ENCODE results near the gene RABL2A.
"Not testable (repeated sequence)": the region's sequence is repeated elsewhere in the genome, so short reads cannot be mapped to it uniquely, and the experiment has no call there.

The RABL2A gene

DNA sequence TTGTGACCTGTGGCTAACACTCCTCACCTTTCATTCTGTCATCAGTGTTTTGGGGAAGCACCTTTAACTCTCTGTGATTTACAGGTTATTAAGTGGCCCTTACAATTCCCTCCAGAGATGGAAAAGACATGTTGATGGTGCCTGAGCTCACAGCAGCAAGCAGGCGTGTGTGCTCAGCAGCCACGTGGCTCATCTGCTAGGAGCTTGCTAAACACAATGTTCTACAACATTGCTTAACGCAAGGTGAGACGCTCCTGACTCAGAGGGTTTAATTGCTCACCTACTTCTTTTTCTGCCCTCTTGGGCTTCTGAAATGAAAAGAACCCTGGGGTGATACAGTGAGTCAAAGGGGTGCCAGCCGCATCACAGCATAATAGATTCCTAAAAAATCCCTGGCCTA, 6.1 kb upstream of the RABL2A start:
- DNase-seq: not testable (repeated sequence)

DNA sequence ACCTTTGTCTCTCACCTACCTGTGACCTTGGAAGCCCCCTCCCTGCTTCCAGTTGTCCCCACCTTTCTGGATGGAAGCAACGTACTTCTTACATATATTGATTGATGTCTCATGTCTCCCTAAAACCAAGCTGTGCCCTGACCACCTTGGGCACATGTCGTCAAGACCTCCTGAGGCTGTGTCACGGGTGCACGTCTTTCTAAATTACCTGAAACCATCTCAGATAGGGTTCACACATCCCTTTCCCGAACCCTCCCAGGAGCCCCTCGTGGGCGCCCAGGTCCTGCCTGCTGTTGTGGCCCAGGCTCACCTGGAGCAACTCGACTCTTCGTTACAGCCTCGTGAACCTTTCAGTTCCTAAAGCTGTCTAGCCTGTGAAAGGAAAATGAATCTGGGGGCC, 1.2 kb upstream of the RABL2A start:
- DNase-seq: not testable (repeated sequence)

DNA sequence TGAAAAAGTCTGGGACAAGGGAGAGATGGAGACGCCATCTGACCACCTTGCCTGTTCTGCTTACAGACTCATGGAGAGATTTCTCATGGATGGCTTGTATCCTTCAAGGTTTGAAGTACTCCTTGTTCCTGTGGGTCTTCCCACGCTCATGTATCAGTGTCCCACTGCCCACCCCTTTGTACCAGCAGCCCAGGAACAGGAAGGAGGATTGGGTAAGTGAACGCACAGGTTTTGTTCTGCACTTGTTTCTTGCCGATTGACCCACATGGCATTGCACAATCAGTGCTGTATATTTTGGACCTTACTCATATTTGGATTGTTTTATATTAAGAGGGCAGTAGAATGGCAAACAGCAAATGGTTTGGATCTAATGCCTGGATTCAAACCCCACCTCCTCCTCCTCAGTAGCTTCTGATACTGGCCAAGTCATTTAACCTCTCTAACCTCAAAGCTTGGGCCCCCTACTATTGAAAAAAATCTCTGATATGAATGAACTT, 5.8 kb downstream of the RABL2A start:
- not testable (repeated sequence) for DNase-seq

DNA sequence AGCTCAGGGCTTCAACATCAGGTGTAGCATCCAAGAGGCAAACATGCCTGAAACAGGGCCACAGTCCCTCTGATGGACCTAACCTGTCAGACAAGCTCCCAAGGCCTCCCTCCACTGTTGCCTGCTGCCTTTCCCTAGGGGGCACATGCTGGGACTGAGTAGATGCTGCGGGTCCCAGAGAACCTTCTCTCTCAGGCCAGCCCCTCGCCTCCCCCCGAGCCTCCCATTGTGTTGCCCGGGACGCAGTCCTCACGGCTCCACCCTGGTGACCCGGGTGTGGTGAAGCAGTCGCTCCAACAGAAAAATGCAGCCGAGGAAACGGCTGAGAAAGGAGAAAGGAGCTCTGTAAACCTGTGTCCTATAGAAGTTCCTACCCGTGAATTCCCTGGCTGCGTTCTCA, 8.3 kb downstream of the RABL2A start:
- DNase-seq: not testable (repeated sequence)

DNA sequence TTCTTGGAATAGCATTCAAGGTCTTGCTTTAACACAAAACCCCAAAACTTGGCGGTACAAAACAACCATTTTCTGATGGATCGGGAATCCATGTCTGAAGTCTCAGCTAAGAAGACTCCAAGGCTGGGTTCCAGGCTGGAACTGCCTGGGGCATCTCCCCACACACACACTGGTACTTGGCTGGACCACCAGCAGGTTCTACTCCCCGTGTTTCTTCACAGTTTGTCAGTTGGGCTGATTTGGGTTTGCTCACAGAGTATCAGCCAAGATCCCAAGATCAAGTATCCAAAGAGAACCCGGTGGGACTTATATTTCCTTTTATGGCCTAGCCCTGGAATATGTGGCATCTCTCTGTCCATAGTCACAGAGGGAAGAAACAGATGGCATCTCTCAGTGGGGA, 9.2 kb downstream of the RABL2A start:
- not testable (repeated sequence) for DNase-seq

DNA sequence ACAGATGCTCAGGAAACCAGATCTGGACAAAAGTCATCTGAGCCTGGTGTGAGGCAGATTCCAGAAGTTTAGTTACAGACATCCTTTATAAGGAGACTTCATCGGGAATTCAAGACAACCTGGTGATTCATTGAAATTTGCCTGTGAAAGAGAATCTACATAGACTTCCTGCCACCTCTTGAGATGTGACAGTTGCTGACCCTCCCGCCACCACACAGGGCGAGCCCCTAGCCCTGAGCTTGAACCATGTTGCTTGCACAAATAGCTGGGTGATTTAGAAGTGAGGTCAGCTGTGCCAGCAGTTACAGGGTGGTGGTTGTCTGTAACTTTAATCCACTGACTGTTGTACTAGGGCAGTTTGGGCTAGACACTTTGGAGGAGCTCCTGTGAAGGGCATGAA, 11.0 kb downstream of the RABL2A start:
- DNase-seq: not testable (repeated sequence)

DNA sequence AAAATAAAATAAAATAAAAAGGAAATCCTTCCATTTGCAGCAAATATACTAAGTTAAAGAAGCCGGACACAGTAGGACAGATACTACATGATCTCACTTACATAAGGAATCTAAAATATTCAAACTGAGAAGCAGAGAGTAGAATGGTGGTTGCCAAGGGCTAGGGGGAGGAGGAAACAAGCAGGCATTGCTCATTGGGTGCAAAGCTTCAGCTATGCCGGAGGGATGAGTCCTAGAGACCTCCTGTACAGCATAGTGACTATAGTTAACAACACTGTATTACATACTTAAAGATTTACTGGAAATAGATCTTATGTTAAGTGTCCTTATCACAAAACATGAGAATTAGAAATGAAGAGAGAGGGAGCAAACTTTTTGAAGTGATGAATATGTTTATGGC, 19.2 kb downstream of the RABL2A start:
- not testable (repeated sequence) for DNase-seq

DNA sequence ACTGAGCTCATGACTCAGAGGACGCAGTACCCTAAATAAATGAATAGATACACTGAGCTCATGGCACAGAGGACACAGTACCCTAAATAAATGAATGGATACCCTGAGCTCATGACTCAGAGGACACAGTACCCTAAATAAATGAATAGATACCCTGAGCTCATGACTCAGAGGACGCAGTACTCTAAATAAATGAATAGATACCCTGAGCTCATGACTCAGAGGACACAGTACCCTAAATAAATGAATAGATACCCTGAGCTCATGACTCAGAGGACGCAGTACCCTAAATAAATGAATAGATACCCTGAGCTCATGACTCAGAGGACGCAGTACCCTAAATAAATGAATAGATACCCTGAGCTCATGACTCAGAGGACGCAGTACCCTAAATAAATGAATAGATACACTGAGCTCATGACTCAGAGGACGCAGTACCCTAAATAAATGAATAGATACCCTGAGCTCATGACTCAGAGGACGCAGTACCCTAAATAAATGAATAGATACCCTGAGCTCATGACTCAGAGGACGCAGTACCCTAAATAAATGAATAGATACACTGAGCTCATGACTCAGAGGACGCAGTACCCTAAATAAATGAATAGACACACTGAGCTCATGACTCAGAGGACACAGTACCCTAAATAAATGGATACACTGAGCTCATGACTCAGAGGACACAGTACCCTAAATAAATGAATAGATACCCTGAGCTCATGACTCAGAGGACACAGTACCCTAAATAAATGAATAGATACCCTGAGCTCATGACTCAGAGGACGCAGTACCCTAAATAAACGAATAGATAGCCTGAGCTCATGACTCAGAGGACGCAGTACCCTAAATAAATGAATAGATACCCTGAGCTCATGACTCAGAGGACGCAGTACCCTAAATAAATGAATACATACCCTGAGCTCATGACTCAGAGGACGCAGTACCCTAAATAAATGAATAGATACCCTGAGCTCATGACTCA, 24.1 kb downstream of the RABL2A start:
- not testable (repeated sequence) for DNase-seq

DNA sequence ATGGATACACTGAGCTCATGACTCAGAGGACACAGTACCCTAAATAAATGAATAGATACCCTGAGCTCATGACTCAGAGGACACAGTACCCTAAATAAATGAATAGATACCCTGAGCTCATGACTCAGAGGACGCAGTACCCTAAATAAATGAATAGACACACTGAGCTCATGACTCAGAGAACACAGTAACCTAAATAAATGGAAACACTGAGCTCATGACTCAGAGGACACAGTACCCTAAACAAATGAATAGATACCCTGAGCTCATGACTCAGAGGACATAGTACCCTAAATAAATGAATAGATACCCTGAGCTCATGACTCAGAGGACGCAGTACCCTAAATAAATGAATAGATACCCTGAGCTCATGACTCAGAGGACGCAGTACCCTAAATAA, 25.5 kb downstream of the RABL2A start:
- DNase-seq: not testable (repeated sequence)

DNA sequence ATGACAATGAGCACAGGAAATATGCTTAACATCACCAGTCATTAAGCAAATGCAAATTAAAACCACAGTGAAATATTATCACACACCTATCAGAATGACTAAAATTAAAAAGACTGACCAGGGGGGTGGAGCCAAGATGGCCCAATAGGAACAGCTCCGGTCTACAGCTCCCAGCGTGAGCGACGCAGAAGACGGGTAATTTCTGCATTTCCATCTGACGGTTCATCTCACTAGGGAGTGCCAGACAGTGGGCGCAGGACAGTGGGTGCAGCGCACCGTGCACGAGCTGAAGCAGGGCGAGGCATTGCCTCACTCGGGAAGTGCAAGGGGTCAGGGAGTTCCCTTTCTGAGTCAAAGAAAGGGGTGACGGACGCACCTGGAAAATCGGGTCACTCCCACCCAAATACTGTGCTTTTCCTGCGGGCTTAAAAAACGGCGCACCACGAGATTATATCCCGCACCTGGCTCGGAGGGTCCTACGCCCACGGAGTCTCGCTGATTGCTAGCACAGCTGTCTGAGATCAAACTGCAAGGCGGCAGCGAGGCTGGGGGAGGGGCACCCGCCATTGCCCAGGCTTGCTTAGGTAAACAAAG, 29.1 kb downstream of the RABL2A start:
- not testable (repeated sequence) for DNase-seq

DNA sequence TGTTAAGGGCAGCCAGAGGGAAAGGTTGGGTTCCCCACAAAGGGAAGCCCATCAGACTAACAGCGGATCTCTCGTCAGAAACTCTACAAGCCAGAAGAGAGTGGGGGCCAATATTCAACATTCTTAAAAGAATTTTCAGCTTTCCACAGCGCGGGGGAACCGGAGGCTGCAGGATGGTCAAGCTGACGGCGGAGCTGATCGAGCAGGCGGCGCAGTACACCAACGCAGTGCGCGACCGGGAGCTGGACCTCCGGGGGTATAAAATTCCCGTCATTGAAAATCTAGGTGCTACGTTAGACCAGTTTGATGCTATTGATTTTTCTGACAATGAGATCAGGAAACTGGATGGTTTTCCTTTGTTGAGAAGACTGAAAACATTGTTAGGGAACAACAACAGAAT, 30.7 kb downstream of the RABL2A start:
- DNase-seq: not testable (repeated sequence)

DNA sequence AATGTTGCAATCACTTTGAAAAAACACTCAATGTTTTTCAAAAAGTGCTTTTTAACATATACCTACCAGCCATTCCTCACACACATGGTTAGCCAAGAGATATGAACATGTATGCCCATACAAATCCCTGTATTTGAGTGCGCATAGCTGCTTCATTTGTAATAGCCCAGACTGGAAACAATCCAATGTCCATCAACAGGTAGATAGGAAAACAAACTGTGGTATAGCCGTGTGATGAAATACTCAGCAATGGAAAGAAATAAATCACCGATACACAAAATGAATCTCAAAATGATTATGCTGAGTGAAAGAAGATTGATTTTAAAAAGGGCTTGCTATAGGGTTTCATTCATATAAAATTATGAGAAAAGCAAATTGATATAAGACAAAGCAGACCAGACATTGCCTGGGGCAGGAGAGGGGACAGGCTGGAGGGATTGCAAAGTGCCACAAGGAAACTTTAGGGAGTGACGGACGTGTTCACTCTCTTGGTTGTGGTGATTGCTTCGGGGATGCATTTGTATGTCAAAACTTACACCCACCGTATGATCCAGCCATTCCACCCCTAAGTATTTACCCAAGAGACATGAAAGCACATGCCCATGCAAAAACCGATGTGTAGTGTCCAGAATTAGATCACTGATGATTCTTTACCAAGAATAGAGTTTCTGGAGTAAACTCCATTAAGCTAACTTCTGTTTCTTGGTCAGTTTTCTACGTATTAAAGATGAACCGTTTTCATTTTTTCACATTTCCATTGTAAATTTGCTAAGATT, 36.4 kb downstream of the RABL2A start:
- DNase-seq: not testable (repeated sequence)

DNA sequence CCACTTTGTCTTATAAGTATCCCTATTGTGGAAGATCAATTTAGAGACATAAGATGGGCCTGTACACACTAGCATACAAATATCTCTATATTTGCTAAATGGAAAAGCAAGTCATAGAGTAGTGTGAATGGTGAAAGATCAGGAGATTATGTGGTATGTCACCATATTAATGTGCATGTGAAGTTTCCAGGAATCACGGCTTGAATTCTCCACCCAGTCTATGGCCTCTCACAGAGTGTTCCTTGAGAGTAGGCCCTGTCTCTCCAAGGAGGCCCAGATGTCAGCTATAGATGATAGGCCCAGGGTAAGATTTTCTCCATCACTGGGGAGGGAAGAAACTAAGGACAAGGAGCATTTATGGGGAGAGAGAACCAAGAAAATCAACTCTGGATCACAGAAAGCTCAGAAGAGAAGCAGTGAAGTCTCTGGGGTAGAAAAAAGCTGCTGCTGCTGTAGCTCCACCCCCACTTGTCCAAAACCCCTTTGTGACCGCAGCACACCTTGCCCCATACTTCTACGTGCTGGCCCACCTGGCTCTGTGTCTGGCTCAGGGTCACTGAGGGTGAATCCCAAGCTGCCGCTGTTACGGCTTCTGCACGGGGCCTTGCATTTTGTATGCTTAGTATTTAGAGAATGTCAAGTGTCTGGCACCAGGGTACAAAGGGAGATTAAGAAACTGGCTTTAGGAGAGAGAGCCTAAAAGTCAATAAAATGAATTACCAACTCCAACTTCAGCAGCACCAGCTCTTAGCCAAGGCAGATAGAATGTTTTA, 37.9 kb downstream of the RABL2A start:
- DNase-seq: not testable (repeated sequence)

DNA sequence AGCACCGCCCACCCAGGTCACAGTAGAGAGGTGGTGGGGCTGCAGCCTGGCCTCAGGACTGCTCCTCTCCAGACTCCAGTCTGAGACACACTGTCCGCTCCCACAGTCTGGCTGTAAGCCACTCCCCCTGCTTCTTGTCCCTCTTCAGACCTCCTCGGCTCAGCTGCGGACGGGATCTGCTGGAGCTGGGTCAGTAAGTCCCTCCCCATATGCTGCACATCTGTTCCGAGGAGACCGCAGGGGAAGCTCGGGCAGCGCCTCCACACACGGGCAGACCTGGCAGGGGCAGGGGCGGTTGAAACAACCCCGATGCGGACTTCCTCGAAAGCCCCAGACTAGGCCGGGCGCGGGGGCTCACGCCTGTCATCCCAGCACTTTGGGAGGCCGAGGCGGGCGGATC, 41.9 kb downstream of the RABL2A start:
- not testable (repeated sequence) for DNase-seq

DNA sequence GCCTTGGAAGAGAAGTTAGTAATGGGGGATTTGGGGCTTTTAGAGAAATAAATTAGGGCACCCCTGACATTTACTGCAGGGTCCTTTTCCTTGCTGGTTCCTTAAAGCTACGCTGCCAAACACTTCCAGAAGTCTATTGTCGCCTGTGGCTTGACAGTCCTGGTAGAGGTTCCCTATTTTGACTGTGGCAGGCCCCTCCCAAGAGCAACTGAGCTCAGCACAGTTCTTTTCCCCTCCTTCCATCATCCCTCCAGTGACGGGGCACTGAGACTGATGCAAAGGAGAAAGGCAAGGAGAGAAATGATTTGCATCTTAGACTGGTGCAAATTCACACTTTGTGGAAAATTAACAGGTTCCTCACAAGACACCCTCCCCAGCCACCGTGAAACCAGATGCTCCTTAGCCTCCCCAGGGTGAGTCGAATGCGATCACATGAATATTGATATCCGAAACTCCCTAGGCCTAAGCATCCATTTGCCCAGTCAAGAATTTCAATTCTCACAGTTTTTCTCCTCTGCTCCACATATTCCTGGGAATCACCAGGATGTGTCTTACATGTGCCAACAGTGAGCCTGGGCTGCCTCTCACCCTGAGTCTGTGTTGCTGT, 45.4 kb downstream of the RABL2A start:
- no peak for DNase-seq

DNA sequence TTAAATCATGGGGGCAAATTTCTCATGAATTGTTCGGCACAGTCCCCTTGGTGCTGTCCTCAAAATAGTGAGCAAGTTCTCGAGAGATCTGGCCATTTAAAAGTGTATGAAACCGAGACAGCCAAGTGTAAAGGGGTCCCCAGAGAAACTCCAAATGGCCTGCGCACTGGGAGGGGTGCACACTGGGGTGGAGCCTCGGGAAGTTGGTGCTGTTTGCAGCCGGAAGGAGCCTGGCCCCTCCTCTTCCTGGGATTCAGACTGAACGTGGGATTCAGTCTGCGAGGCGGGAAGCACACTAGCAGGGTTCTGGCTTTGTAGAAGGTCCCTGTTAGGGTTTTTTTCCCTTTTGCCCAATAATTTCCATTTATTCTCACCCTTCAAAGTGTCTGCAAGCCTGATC, 48.8 kb downstream of the RABL2A start:
- DNase-seq: no peak

DNA sequence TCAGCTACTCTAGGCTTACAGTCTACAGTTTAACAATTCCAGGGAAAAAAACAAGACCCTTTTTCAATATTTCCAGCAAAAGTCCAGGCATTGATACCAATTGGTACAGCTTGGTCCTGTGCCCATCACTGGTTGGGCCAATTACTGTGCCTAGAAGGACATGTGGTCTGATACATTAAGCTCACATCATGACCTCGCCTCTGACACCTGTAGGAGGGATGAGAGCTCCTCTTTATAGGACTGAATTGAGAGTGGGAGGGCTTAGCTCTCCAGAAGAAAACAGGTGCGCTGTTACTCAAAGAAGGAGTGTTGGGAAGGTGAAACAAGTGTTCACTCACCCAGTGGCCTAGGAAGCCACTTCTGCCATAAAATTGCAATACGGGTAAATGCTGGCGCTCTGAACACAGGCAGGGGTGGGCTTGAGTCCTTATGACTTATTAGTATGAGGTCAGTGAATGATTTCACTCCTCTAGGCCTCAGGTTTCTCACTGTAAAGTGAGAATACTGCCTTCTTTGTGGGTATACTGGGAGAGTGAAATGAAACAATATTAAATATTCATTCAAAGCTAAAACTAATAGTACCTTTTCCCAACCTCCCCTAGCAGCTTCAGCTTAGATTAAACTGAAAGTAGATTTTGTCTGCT, 49.7 kb downstream of the RABL2A start:
- no peak for DNase-seq

DNA sequence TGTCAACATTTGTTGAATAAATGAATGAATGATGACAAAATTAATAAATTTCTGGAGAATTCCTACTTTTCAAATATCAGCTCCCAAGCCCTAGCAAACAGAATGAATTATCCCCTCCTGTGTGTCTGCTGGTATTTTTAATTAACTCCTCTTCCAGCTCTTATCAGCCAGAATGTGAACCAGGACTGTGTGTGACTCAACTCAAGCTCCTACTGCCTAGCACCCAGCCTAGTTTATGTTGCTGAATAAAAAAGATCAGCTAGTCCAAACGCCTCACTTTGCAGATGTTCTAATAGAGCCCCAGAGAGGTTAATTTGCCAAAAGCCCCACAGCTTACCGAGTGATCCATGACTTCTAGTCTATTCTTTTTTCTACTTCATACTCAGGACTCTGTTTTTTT, 50.3 kb downstream of the RABL2A start:
- DNase-seq: no peak

DNA sequence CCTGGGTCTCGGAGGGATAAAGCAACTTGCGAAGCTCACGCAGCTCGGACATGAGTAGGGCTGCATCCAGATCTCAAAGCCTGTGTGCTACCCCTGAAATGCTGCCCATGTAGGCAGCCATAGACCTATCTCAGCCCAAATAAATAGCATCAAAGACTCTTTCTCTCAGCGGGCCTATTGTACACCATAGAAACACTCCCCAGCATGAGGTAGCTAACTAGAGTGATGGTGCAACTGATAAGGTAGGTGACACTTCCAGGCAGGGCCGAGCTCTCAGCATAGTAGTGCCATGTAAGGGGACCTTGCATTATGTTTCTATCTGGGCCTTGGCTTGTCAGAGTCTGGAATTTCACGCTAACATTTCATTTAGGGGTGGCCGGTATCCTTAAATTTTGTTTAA, 52.4 kb downstream of the RABL2A start:
- no peak for DNase-seq

DNA sequence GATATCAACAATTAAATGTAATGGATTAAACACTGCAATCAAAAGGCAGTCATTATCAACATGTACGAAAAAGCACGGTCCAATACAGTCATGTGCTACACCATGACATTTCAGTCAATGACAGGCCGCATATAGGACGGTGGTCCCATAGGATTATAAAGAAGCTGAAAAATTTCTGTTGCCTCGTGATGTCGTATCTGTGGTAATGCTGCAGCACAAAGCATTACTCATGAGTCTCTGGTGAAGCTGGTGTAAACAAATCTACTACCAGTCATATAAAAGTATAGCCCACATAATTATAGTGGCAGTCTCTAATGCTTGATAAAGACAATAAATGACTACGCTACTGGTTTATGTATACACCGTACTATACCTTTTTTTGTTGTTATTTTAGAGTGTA, 58.4 kb downstream of the RABL2A start:
- no peak for DNase-seq

DNA sequence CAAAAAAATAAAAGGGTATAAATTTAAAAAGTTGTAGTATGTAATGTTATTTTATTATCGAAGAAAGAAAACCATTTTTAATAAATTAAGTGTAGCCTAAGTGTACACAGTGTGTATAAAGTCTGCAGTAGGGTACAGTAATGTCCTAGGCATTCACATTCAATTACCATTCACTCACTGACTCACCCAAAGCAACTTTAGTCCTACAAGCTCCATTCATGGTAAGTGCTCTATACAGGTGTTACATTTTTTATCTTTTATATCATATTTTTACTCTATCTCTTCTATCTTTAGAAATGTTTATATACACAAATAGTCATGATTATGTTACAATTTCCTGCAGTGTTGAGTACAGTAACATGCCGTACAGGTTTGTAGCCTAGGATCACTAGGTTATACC, 59.5 kb downstream of the RABL2A start:
- no peak for DNase-seq
